COR-L47 (cell line): ENCODE measurements around the gene MT1X.
"Not testable (repeated sequence)": the region's sequence is repeated elsewhere in the genome, so short reads cannot be mapped to it uniquely, and the experiment has no call there.

ENCODE experiments used
- DNase-seq: peaks from one replicate; lab custom pipeline; 2025; lab: John Stamatoyannopoulos, UW

Gene MT1X

GRCh38 chr16:56653218-56653617 lies 29.1 kb upstream of the MT1X start:
- DNase-seq: no peak

GRCh38 chr16:56657555-56658326 lies 24.5 kb upstream of the MT1X start, which contains the start of gene MT1F:
Gene MT1F, plus strand, starts transcription at chr16:56657959. Its CDS starts 100 bp downstream, at chr16:56658059.
- peak; percentile 28 for DNase-seq

- no peak for DNase-seq
These were observed 23.9 kb upstream of the MT1X start for GRCh38 chr16:56658327-56658875.

GRCh38 chr16:56662357-56663354 lies 19.6 kb upstream of the MT1X start:
- DNase-seq: no peak

GRCh38 chr16:56664506-56664905 lies 17.8 kb upstream of the MT1X start:
- DNase-seq: no peak

GRCh38 chr16:56665286-56666261 lies 16.7 kb upstream of the MT1X start:
- not testable (repeated sequence) for DNase-seq

- no peak for DNase-seq
These were observed 14.4 kb upstream of the MT1X start, which contains the start of gene MT1G for GRCh38 chr16:56667581-56668571. Gene MT1G, minus strand, starts transcription at chr16:56668065. Its CDS starts 72 bp downstream, at chr16:56667993.

- no peak for DNase-seq
These were observed 13.0 kb upstream of the MT1X start, which contains the start of gene MT1H for GRCh38 chr16:56669005-56669839. Gene MT1H, plus strand, starts transcription at chr16:56669814. Its CDS starts 71 bp downstream, at chr16:56669885.

- no peak for DNase-seq
These were observed 12.2 kb upstream of the MT1X start for GRCh38 chr16:56669840-56670619.

GRCh38 chr16:56670620-56670934 lies 11.7 kb upstream of the MT1X start:
- no peak for DNase-seq

GRCh38 chr16:56671691-56672090 lies 10.6 kb upstream of the MT1X start:
- DNase-seq: not testable (repeated sequence)

- DNase-seq: not testable (repeated sequence)
These were observed 10.1 kb upstream of the MT1X start for GRCh38 chr16:56672171-56672570.

GRCh38 chr16:56672761-56673536 lies 9.3 kb upstream of the MT1X start:
- no peak for DNase-seq

- DNase-seq: no peak
These were observed 8.3 kb upstream of the MT1X start for GRCh38 chr16:56673921-56674320.

- not testable (repeated sequence) for DNase-seq
These were observed 7.7 kb upstream of the MT1X start for GRCh38 chr16:56674570-56674969.

GRCh38 chr16:56675685-56676210 lies 6.5 kb upstream of the MT1X start:
- DNase-seq: no peak

GRCh38 chr16:56677474-56677873 lies 4.8 kb upstream of the MT1X start:
- DNase-seq: no peak
